ENCODE measurements around the gene EPHB4. TPM values are rescaled to one million over a fixed set of nuclear protein-coding genes. Genes with fewer than 3 reads are reported as not detected.

EPHB4 gene
- total and polyA plus RNA-seq, 2 donors (not counting 3 experiments of a cell fraction or from before 2014, with no cell fraction given) = 193 to 274 TPM

DNA sequence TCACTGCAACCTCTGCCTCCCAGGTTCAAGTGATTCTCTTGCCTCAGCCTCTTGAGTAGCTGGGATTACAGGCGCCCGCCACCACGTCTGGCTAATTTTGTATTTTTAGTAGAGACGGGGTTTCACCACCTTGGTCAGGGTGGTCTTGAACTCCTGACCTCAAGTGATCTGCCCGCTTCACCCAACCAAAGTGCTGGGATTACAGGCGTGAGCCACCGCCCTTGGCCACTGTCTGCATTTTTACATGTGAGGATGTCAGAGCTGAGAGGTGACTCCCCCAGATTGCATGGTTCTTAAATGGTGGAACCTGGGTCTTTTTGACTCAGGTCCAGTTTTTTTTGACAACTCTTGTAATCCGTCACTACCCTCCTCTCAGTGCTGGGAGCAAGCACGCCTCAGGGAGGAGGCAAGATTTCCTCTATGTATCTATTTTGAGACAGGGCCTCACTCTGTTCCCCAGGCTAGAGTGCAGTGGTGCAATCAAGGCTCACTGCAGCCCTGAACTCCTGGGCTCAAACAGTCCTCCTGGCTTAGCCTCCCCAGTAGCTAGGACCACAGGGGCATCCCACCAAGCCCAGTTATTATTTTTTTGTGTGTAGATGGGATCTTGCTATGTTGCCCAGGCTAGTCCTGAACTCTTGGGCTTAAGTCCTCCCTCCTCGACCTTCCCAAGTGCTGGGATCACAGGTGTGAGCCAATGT lies 46.4 kb upstream of the EPHB4 start:
- intact Hi-C loops (cut with micrococcal nuclease) (loop anchor here (2.0 kb wide), 1 partner anchor 21 kb away; the partner anchor contains the start of gene SLC12A9), dilution Hi-C loops (cut with MboI; ENCODE audit: extremely low pct_ligation_motif_present, low sequenced_read_pairs) (no loop called here)
- no peak overlapping the region for H3K4me3 ChIP-seq (replicated peaks in 1 of 3; ENCODE audit: insufficient read depth in 1 of 3, low read depth in 1 of 3, low read length in 3 of 3)
- peaks cover 46% of the 10 kb centered on the region for H3K79me2 ChIP-seq (ENCODE audit: control insufficient read depth, insufficient read depth, low read length)
- no TSS peak for BruUV-seq (replicated peaks)
- peaks cover 19% of the 10 kb centered on the region for H3K4me1 ChIP-seq (ENCODE audit: control insufficient read depth, extremely low read depth, insufficient read depth, low read length)
- H4K20me1 ChIP-seq (replicated peaks; ENCODE audit: control insufficient read depth, extremely low read depth, insufficient read depth, low read length) = no peaks in the 10 kb centered on the region
- POLR2A ChIA-PET = interaction anchor here (0.6 kb wide), 1 partner anchor 269 kb away, joined by 3 read pairs; no protein-coding TSS in a partner anchor
- H3K4me2 ChIP-seq (ENCODE audit: insufficient read depth, low read length) = peak overlapping the region; percentile 88
- no peak for DNase-seq (ENCODE audit: low read depth, low spot score)
- H3K27me3 ChIP-seq (ENCODE audit: control insufficient read depth in 2 of 2, insufficient read depth in 2 of 2, low read length in 2 of 2) = no peaks in the 10 kb centered on the region
- TF ChIP-seq GATA2 (IDR thresholded peaks at IDR 0.05; ENCODE audit: insufficient read depth, insufficient read length, low read depth, low read length) (no peak), POLR2AphosphoS5 (IDR thresholded peaks at IDR 0.05; ENCODE audit: insufficient read depth, low read depth, low read length) (no peak), JUN (IDR thresholded peaks at IDR 0.05; ENCODE audit: borderline replicate concordance, insufficient read depth, insufficient read length, low read depth) (no peak), EZH2 (IDR thresholded peaks at IDR 0.05; ENCODE audit: borderline replicate concordance, low read depth, low read length, severe bottlenecking) (no peak), MAX (IDR thresholded peaks at IDR 0.05; ENCODE audit: insufficient read depth, insufficient read length) (no peak), FOS (IDR thresholded peaks at IDR 0.05; ENCODE audit: borderline replicate concordance, insufficient read depth, low read length) (no peak)
- H2AFZ ChIP-seq (ENCODE audit: low read depth, low read length) = no peak overlapping the region
- peaks cover 16 to 23% of the 10 kb centered on the region in 2 experiments for H3K36me3 ChIP-seq (ENCODE audit: control insufficient read depth in 2 of 2, extremely low read depth in 1 of 2, insufficient read depth in 2 of 2, low read length in 2 of 2)
- H3K9me3 ChIP-seq (replicated peaks; ENCODE audit: control insufficient read depth, insufficient read depth, low read length) = no peaks in the 10 kb centered on the region
- peak overlapping the region; percentile 89 for H3K27ac ChIP-seq (ENCODE audit: insufficient read depth, low read depth, low read length)
- peak; percentile 26 for FAIRE-seq
- no peaks in the 10 kb centered on the region for H3K9me1 ChIP-seq (replicated peaks; ENCODE audit: control insufficient read depth, extremely low read depth, insufficient read depth, low read length)
- CTCF ChIA-PET = no interaction called here
- peak overlapping the region; percentile 93 for H3K9ac ChIP-seq (replicated peaks; ENCODE audit: extremely low read depth, insufficient read depth, low read length)

All from endothelial cell of umbilical vein (primary cell).